Endometrial microvascular endothelial cells (primary cell): ENCODE data around the gene PEA15. TPM values are rescaled to one million over a fixed set of nuclear protein-coding genes. Genes with fewer than 3 reads are reported as not detected.

Experiments used
- in situ Hi-C: cut with HindIII; loops from 2 replicates; pipeline ENCODE4 v1.10.0; 2017; ENCODE audit warnings: low sequenced_read_pairs, low pct_unique_long_range_greater_than_20kb; ENCODE audit errors: inconsistent ontology term
- total RNA-seq: library from RNA; depleted of rRNA; stranded (reverse); fragments of >200 nt; gene quantifications from one replicate; pipeline ENCODE4 v1.2.3, GENCODE V29; 2015; ENCODE audit errors: inconsistent ontology term

Gene PEA15
- total RNA-seq, 1 donor from 2014 or later = 112 TPM

- in situ Hi-C loops = loop anchor here (10.0 kb wide), 1 partner anchor 153 kb away; no protein-coding TSS in a partner anchor
Observed at GRCh38 chr1:160258177-160258798, 53.1 kb downstream of the PEA15 start.

- in situ Hi-C loops = no loop called here
Observed at GRCh38 chr1:160260406-160261382, 55.5 kb downstream of the PEA15 start.

- in situ Hi-C loops = no loop called here
Observed at GRCh38 chr1:160261556-160261892, 56.3 kb downstream of the PEA15 start.

GRCh38 chr1:160261893-160262794 lies 57.0 kb downstream of the PEA15 start, which contains the start of gene DCAF8:
DCAF8 (minus strand) TSS chr1:160262549; CDS start chr1:160244008, 18,541 bp downstream.
- in situ Hi-C loops = no loop called here

GRCh38 chr1:160264795-160265307 lies 59.7 kb downstream of the PEA15 start:
- in situ Hi-C loops = no loop called here

Other genes starting within 250 kb of the PEA15 start
- 3.8 TPM for gene PIGM, start 173.4 kb upstream of the PEA15 start, total RNA-seq
- not detected for gene KCNJ10, start 135.2 kb upstream of the PEA15 start, total RNA-seq
- gene KCNJ9, start 123.8 kb upstream of the PEA15 start, total RNA-seq = not detected
- 6.0 TPM for gene IGSF8, start 106.8 kb upstream of the PEA15 start, total RNA-seq
- gene ATP1A2, start 89.6 kb upstream of the PEA15 start, total RNA-seq = not detected
- not detected for gene ATP1A4, start 53.8 kb upstream of the PEA15 start, total RNA-seq
- 0.09 TPM for gene CASQ1, start 14.8 kb upstream of the PEA15 start, total RNA-seq
- gene DCAF8, start 57.2 kb downstream of the PEA15 start, total RNA-seq = 64.8 TPM
- 75.4 TPM for gene PEX19, start 79.7 kb downstream of the PEA15 start, total RNA-seq
- gene COPA, start 137.9 kb downstream of the PEA15 start, total RNA-seq = 163 TPM
- gene NCSTN, start 138.0 kb downstream of the PEA15 start, total RNA-seq = 105 TPM
- gene NHLH1, start 161.7 kb downstream of the PEA15 start, total RNA-seq = not detected
- not detected for gene VANGL2, start 195.2 kb downstream of the PEA15 start, total RNA-seq